ENCODE results near the gene WDHD1.

The WDHD1 gene

GRCh38 chr14:54976316-54976715 is 50.6 kb downstream of the WDHD1 start:
- no peak overlapping the region for H3K4me2 ChIP-seq (ENCODE audit: low read length)
- H3K4ac ChIP-seq (ENCODE audit: low read depth, low read length) = no peak overlapping the region
- no peak overlapping the region for H3K23ac ChIP-seq (ENCODE audit: low read length)
- no peaks in the 10 kb centered on the region for H3K27me3 ChIP-seq (ENCODE audit: insufficient read depth, low read length)
- H3K79me2 ChIP-seq (ENCODE audit: control insufficient read depth, insufficient read depth, low read length, poor library complexity) = no peaks in the 10 kb centered on the region
- H3K9ac ChIP-seq (ENCODE audit: low read length) = no peak overlapping the region
- no peak for DNase-seq
- no peak overlapping the region for H3K4me3 ChIP-seq (ENCODE audit: low read depth, low read length)
- peaks cover 3 to 16% of the 10 kb centered on the region in 2 experiments for H3K36me3 ChIP-seq (ENCODE audit: control insufficient read depth in 1 of 2, insufficient read depth in 2 of 2, low read length in 2 of 2)
- no peaks in the 10 kb centered on the region for H3K9me3 ChIP-seq (ENCODE audit: insufficient read depth, low read depth, low read length)
- H2BK120ac ChIP-seq (ENCODE audit: insufficient read depth, low read length, poor library complexity) = no peak overlapping the region
- no peak overlapping the region for H4K91ac ChIP-seq (ENCODE audit: low read depth, low read length)
- no peak overlapping the region for H2BK12ac ChIP-seq (ENCODE audit: low read length)
- no peaks in the 10 kb centered on the region for H3K4me1 ChIP-seq (ENCODE audit: control insufficient read depth in 1 of 2, insufficient read depth in 2 of 2, low read length in 2 of 2)
- no peak overlapping the region for H4K12ac ChIP-seq (ENCODE audit: low read depth, low read length)
- no peaks in the 10 kb centered on the region for H3K79me1 ChIP-seq (ENCODE audit: low read length)
- H2AFZ ChIP-seq (ENCODE audit: insufficient read depth, low read length, poor library complexity) = no peak overlapping the region
- H3K18ac ChIP-seq (ENCODE audit: low read length) = no peak overlapping the region
- no peak overlapping the region for H4K8ac ChIP-seq (ENCODE audit: low read depth, low read length)
- H3K27ac ChIP-seq (ENCODE audit: low read depth, low read length) = no peak overlapping the region
- WGBS (ENCODE audit: extremely low coverage, insufficient coverage, insufficient read length) = no CpG with 5 or more reads among the region's 4 CpGs
- no peak overlapping the region for H2AK5ac ChIP-seq (ENCODE audit: low read length)
- H3K14ac ChIP-seq (ENCODE audit: low read length) = no peak overlapping the region
- no peak overlapping the region for H2BK5ac ChIP-seq (ENCODE audit: low read depth, low read length, poor library complexity)

DNA sequence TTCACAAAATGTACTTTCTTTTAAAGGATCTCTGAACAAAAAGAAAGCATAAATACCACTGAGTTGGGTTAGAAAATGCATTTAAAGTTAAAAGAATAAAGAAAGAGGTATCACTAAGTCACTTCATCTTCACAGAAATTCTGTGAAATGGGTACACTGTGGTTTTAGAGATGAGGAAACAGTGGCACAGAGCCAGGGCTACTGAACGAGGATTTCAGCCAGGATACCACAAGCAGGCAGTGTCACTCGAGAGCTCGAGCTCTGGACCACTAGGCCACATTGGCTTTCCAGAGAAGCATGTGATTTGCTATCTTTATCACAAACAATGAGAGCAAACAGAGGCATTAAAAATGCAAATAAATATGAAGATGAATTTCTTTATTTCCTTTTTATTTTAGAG is 51.0 kb downstream of the WDHD1 start:
- Histone ChIP-seq H3K18ac (ENCODE audit: low read length) (no peak overlapping the region), H3K27ac (ENCODE audit: low read depth, low read length) (no peak overlapping the region), H3K27me3 (ENCODE audit: insufficient read depth, low read length) (no peaks in the 10 kb centered on the region), H3K23ac (ENCODE audit: low read length) (no peak overlapping the region), H3K79me2 (ENCODE audit: control insufficient read depth, insufficient read depth, low read length, poor library complexity) (no peaks in the 10 kb centered on the region), H3K79me1 (ENCODE audit: low read length) (no peaks in the 10 kb centered on the region), H3K4me2 (ENCODE audit: low read length) (no peak overlapping the region), H2BK12ac (ENCODE audit: low read length) (no peak overlapping the region), H4K8ac (ENCODE audit: low read depth, low read length) (no peak overlapping the region), H2AK5ac (ENCODE audit: low read length) (no peak overlapping the region), H3K14ac (ENCODE audit: low read length) (no peak overlapping the region), H2BK120ac (ENCODE audit: insufficient read depth, low read length, poor library complexity) (no peak overlapping the region), H3K4ac (ENCODE audit: low read depth, low read length) (no peak overlapping the region), H4K12ac (ENCODE audit: low read depth, low read length) (no peak overlapping the region), H3K4me1 (ENCODE audit: control insufficient read depth in 1 of 2, insufficient read depth in 2 of 2, low read length in 2 of 2) (no peaks in the 10 kb centered on the region), H2BK5ac (ENCODE audit: low read depth, low read length, poor library complexity) (no peak overlapping the region), H3K9me3 (ENCODE audit: insufficient read depth, low read depth, low read length) (no peaks in the 10 kb centered on the region), H2AFZ (ENCODE audit: insufficient read depth, low read length, poor library complexity) (no peak overlapping the region), H3K36me3 (ENCODE audit: control insufficient read depth in 1 of 2, insufficient read depth in 2 of 2, low read length in 2 of 2) (peaks cover 2 to 16% of the 10 kb centered on the region in 2 experiments), H4K91ac (ENCODE audit: low read depth, low read length) (no peak overlapping the region), H3K9ac (ENCODE audit: low read length) (peak overlapping the region; percentile 14), H3K4me3 (ENCODE audit: low read depth, low read length) (no peak overlapping the region)
- DNase-seq = no peak
- WGBS (ENCODE audit: extremely low coverage, insufficient coverage, insufficient read length) = no CpG with 5 or more reads among the region's 3 CpGs

DNA sequence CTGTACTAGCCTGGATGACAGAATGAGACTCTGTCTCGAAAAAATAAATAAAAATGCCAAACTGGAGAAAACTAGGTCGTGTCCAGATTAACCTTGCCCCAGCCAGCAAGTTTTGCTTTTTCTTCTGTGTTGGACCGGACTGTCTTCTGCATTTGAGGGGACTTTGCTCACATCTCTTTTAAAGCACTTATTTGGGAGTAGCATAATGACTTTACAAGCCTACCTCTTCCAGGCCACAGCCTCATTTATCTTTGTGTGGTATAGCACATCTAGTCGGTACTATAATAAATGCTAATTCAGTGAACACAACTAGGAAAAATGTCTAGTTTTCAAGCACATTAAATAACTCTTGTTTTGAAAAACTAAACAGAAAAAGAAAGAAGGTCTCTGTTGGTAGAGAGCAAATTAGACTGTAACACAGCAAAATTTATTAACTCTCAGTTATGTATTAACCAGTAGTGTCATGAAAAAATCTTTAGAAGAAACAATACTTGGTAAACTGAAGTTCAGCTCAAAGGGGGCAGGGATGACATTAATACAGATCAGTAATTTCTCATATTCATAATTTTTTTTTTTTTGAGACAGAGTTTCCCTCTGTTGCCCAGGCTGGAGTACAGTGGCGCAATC is 52.0 kb downstream of the WDHD1 start:
- no CpG with 5 or more reads among the region's 5 CpGs for WGBS (ENCODE audit: extremely low coverage, insufficient coverage, insufficient read length)
- Histone ChIP-seq H4K8ac (ENCODE audit: low read depth, low read length) (no peak overlapping the region), H3K79me2 (ENCODE audit: control insufficient read depth, insufficient read depth, low read length, poor library complexity) (no peaks in the 10 kb centered on the region), H4K91ac (ENCODE audit: low read depth, low read length) (no peak overlapping the region), H3K4ac (ENCODE audit: low read depth, low read length) (no peak overlapping the region), H3K4me2 (ENCODE audit: low read length) (no peak overlapping the region), H3K27ac (ENCODE audit: low read depth, low read length) (no peak overlapping the region), H2BK12ac (ENCODE audit: low read length) (no peak overlapping the region), H2BK120ac (ENCODE audit: insufficient read depth, low read length, poor library complexity) (no peak overlapping the region), H3K14ac (ENCODE audit: low read length) (no peak overlapping the region), H3K4me1 (ENCODE audit: control insufficient read depth in 1 of 2, insufficient read depth in 2 of 2, low read length in 2 of 2) (no peaks in the 10 kb centered on the region), H3K27me3 (ENCODE audit: insufficient read depth, low read length) (no peaks in the 10 kb centered on the region), H2AK5ac (ENCODE audit: low read length) (no peak overlapping the region), H2BK5ac (ENCODE audit: low read depth, low read length, poor library complexity) (no peak overlapping the region), H4K12ac (ENCODE audit: low read depth, low read length) (no peak overlapping the region), H3K18ac (ENCODE audit: low read length) (no peak overlapping the region), H3K9ac (ENCODE audit: low read length) (no peak overlapping the region), H3K36me3 (ENCODE audit: control insufficient read depth in 1 of 2, insufficient read depth in 2 of 2, low read length in 2 of 2) (peaks cover 2 to 12% of the 10 kb centered on the region in 2 experiments), H2AFZ (ENCODE audit: insufficient read depth, low read length, poor library complexity) (no peak overlapping the region), H3K4me3 (ENCODE audit: low read depth, low read length) (no peak overlapping the region), H3K23ac (ENCODE audit: low read length) (no peak overlapping the region), H3K9me3 (ENCODE audit: insufficient read depth, low read depth, low read length) (no peaks in the 10 kb centered on the region), H3K79me1 (ENCODE audit: low read length) (no peaks in the 10 kb centered on the region)
- no peak for DNase-seq

DNA sequence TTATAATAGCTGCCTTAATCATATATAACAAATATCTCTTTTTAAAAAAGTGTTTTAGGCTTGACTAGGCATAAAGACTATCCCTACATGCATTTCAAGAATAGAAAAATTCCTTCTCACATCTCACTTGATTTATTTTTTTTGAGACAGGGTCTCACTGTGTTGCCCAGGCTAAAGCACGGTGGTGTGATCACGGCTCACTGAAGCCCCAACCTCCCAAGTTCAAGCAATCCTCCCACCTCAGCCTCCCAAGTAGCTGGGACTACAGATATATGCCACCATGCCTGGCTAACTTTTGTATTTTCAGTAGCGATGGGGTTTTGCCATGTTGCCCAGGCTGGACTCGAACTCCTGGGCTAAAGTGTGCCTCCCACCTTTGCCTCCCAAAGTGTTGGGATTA is 59.4 kb downstream of the WDHD1 start:
- no peak overlapping the region for H4K8ac ChIP-seq (ENCODE audit: low read depth, low read length)
- no peak overlapping the region for H3K4me2 ChIP-seq (ENCODE audit: low read length)
- no peak overlapping the region for H3K9ac ChIP-seq (ENCODE audit: low read length)
- H2BK5ac ChIP-seq (ENCODE audit: low read depth, low read length, poor library complexity) = no peak overlapping the region
- no peak overlapping the region for H2AFZ ChIP-seq (ENCODE audit: insufficient read depth, low read length, poor library complexity)
- no peak overlapping the region for H4K91ac ChIP-seq (ENCODE audit: low read depth, low read length)
- H3K4me3 ChIP-seq (ENCODE audit: low read depth, low read length) = no peak overlapping the region
- no peaks in the 10 kb centered on the region for H3K79me1 ChIP-seq (ENCODE audit: low read length)
- no peak overlapping the region for H3K27ac ChIP-seq (ENCODE audit: low read depth, low read length)
- no peak overlapping the region for H3K18ac ChIP-seq (ENCODE audit: low read length)
- H3K4me1 ChIP-seq (ENCODE audit: control insufficient read depth in 1 of 2, insufficient read depth in 2 of 2, low read length in 2 of 2) = no peaks in the 10 kb centered on the region
- H3K36me3 ChIP-seq (ENCODE audit: control insufficient read depth in 1 of 2, insufficient read depth in 2 of 2, low read length in 2 of 2) = peaks cover 2 to 4% of the 10 kb centered on the region in 2 experiments
- no peak for DNase-seq
- H3K4ac ChIP-seq (ENCODE audit: low read depth, low read length) = no peak overlapping the region
- no peak overlapping the region for H2BK120ac ChIP-seq (ENCODE audit: insufficient read depth, low read length, poor library complexity)
- H3K23ac ChIP-seq (ENCODE audit: low read length) = no peak overlapping the region
- H2AK5ac ChIP-seq (ENCODE audit: low read length) = no peak overlapping the region
- no CpG with 5 or more reads among the region's 4 CpGs for WGBS (ENCODE audit: extremely low coverage, insufficient coverage, insufficient read length)
- no peaks in the 10 kb centered on the region for H3K79me2 ChIP-seq (ENCODE audit: control insufficient read depth, insufficient read depth, low read length, poor library complexity)
- no peaks in the 10 kb centered on the region for H3K27me3 ChIP-seq (ENCODE audit: insufficient read depth, low read length)
- H2BK12ac ChIP-seq (ENCODE audit: low read length) = no peak overlapping the region
- H4K12ac ChIP-seq (ENCODE audit: low read depth, low read length) = no peak overlapping the region
- no peaks in the 10 kb centered on the region for H3K9me3 ChIP-seq (ENCODE audit: insufficient read depth, low read depth, low read length)
- H3K14ac ChIP-seq (ENCODE audit: low read length) = no peak overlapping the region
